GM21381 (cell line): ENCODE measurements around the gene SLC38A10.

Source experiments
- ATAC-seq: cut with Tn5 transposase; IDR thresholded peaks from one replicate; pipeline ENCODE4 v1.9.1; 2021; ENCODE audit warnings: mild to moderate bottlenecking, moderate library complexity; ENCODE audit not compliant: unreplicated experiment

The SLC38A10 gene

DNA sequence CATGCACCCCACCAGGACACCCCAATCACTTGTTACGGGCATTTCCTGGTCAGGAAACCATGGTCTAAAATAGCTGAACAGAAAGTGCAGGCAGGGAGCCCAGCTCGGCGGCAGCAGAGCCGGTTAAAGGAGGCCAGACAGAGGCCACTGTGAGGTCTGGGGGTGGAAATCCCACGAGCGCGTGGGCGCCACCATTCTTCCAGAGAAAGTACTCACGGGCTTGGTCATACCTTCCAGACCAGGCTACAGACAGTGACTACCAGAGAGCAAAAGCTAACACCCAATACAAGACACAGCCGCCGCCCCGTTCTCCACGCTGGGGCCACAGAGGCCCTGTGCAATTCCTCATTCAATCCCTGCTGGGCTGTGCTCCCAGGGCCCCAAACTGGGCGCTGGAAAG, 84.2 kb downstream of the SLC38A10 start:
- no peak for ATAC-seq

DNA sequence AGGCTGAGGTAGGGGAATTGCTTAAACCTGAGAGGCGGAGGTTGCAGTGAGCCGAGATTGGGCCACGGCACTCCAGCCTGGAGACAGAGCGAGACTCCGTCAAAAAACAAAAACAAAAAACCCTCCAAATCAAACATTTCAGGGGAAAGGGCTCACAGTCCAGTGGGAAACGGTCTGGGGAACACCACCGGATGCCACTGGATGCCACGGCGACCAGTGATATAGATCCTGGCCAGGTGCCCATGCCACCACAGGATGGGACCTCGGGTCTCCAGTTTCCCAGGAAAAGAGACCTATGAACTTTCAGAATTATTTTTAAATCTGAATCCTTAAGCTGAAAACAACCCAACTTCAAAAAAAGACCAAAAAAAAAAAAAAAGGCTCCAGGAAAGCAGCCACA, 84.6 kb downstream of the SLC38A10 start:
- no peak for ATAC-seq

DNA sequence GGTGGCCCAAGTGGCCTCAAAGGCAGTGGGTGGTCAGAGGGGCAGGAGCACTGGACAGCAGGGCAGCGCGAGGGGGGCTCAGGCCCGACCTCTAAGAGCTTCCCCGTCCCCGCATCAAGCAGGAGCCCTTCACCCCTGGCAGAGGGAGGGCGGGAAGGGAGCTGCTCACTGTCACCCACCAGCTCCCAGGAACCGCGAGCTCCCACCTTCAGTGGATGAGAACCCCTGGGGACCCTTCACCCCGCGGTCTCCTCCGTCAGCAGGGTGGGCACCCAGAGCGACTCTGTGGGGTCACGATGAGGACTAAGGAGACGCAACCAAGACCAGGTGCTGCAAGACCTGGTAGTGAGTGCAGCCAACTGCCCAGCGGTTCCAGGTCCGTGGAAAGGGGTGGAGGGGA, 86.0 kb downstream of the SLC38A10 start:
- no peak for ATAC-seq

DNA sequence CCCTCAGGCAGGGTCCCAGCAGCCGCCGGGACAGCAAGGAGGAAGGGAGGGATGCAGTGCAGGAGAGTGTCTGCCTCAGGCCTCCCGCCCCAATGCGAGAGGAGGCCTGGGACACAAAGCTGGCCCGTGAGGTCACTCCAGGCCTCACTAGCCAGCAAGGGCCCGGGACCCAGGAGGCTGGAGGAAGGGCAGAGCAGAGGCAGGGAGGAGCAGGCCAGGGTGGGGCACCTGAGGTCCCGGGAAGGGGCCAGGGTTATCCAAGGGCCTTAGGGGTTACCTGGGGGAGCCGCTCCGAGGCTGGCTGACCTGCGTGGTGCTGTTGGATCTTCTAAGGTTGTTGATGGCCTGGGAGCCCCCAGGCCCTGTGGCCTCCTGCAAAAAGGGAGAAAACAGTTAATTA, 86.5 kb downstream of the SLC38A10 start:
- no peak for ATAC-seq

DNA sequence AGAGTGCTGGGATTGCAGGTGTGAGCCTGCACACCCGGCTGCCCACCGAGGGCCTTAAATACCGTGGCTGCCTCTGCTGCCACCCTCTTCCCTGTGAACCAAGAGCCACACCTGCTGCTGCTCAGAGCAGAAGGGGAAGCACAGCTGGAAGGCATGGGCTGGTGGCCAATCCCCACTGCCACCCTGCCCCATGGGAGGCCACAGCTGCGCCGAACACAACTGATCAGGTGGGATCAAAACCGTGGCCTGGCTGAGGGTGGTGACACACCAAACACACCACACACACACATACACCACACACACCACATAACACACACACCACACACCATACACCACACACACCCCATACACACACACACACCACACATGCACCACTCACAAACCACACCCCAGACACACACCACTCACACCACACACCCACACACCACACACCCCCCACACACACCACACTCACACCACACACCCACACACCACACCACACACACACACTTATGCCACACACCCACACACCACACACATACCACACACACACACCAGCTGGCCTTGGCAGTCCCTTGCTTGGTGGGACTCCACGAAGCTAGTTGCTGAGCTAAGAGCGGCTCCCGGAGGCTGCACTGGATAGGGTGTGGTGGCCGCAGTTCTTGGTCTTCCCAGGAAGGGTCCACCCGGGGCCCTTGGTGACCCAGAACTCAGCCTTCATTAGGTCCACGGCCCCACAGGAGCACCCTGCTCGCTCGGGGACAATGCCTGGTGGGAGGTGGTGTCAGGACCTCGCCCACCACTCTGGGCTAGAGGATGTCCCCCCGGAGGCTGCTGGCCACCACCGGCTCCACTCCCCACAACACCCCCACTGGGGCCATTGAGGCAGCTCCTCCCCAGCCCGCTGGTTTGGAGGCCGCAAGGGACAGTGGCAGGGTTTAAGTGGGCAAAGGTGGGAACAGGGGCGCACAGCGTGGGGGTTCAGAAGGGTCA, 87.2 kb downstream of the SLC38A10 start:
- no peak for ATAC-seq

DNA sequence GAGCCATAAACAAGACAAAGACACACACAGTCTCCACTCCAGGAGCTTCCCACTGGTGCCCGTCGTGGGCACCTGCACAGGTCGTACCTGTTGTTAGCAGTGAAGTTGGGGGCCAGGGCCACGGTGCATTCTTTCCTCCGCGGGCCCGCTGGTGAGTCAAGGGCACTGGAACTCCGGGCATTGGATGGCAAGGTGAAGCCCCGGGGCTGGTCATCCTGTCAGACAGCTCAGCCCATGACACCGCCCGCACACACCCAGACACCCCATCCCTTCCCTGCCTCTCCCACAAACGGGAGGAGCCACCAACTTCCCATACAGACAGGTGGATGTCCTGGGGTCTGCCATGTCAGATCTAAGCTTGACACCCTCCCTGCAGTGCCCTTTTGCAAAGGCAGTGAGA, 88.5 kb downstream of the SLC38A10 start:
- no peak for ATAC-seq

DNA sequence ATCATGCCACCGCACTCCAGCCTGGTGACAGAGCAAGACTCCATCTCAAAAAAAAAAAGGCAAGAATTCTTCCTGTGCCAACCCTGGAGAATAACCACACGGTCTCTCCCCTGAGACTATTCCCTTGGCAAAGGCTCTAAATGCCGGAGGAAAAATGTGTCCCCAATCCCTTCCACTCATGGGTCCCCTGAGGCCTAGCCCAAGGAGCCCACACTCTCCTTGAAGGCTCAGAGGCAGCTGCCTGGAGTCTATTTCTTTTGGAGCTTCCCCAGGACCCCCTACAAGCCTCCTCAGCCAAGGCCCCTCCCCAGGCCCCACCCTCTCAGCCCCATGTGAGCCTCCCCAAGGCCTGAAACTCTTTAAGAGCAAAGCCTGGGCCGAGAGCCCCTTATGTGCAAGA, 88.9 kb downstream of the SLC38A10 start:
- no peak for ATAC-seq

DNA sequence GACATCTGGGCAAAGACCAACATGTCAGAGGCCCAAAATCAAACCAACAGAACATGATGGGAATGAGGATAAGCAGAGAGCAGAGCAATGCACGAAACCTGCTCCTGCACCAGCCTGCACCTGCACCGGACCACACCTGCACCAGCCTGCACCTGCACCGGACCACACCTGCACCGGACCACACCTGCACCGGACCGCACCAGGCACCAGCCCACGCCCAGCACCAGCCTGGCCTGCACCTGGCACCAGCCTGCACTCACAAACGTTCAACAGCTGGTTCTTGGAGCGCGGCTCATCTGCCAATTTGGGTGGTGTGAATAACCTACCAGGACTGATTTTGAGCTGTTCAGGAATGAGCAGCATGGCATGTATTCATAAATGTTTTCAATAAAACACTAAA, 90.5 kb downstream of the SLC38A10 start:
- no peak for ATAC-seq

DNA sequence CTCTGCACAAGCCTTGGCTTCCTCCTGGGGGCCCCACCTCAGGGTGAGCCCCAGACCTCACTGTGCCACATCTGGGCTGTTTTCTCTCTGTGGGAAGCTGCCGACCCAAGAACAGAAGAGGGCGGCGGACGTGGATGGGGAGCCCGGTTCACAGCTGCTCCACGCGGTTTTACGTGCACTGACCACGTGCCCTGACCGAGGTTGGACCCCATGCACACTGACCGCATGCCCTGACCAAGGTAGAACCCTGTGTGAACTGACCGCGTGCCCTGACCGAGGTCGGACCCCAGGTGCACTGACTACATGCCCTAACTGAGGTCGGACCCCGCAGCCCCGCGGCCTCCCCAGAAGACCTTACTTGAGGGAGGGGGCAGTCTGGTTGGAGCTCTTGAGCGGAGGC, 92.0 kb downstream of the SLC38A10 start:
- no peak for ATAC-seq

DNA sequence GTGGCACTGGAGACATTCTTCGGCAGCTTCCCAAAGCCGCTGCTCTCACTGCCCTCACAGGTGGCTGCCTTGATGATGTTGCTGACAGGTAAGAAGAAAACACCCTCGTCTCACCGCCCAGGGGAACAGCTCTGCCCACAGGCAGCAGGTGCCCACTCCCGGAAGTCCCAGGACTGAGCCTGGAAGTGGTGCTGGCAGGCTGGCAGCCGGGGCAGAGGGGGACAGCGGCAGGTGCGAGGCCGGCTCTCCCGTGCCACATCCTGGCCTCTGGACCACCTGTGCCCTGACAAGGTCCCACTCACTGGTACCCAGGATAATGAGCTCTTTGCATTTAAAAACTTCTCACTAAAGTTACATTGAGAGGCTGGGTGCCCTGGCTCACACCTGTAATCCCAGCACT, 92.8 kb downstream of the SLC38A10 start:
- ATAC-seq, result no peak

DNA sequence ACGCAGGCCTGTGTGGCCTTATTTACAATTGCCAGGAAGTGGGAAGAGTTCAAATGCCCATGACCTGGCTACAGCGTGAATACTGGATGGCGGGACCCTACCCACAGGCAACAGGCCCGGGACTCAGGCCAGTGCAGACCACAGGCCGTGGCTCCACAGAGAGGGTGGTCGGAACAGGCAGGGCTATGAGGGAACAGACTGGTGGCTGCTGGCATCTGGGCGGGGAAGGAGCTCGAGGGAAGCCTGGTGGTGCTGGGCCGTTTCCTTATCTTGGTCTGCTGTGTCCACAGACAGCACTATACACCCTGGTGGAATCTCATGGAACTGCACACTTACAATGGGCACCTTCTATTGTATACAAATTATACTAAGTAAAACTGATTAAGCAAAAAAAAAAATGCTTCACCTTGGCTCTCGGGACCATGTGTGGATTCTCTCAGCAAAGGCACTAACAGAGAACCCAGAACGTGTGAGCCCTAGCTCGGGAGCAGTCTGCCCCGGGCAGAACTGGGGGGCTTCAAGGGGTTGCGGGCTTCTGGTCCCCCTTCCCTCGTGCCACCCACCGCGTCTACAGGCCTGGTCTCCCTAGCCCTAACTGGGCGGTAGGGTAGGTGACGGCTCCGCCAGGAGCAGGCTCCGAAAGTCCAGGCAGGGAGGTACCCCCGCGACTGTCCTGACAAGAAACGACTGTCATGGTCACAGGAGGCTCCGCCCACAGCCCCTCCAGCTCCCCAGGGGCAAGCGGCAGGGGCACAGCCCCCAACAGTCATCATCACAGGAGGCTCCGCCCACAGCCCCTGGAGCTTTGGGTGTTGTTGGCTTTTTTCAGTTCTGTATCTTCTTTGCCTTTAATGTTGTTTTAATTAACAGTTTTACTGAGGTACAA, 94.2 kb downstream of the SLC38A10 start:
- no peak for ATAC-seq

DNA sequence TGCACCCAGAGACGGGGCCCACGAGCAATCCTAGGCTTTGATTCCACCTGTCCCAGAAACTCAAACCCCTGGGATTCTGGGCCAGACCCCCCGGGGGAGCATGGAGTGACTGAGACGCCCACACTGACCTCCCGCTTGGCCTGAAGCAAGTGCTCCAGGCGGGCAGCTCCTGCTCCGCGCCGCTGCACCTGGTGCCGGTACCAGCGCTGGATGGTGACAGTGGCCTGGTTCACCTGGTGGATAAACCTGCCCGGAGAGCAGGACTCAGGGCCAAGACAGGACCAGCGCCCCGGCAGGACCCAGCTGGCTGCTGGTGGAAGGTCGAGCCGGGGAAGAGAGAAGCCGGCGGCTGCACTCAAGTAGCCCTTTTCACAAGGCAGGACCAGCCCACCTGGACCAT, 94.9 kb downstream of the SLC38A10 start:
- no peak for ATAC-seq

DNA sequence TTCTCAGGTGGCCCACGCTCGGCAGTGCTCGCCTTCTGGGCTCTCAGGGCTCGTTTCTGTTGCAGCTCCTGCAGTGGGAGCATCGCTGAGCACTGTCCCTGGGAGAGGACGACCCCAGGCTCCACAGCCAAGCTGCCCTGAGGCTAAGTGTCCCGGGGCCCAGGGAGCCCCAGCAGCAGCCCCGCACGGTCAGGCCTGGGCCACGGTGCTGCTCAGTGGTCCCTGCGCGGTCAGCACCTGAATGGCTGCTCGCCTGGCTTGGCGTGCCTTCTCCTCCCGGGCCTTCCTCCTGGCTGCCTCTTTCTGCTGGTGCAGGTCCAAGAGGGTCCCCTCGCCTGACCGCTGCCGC, 95.7 kb downstream of the SLC38A10 start:
- no peak for ATAC-seq

DNA sequence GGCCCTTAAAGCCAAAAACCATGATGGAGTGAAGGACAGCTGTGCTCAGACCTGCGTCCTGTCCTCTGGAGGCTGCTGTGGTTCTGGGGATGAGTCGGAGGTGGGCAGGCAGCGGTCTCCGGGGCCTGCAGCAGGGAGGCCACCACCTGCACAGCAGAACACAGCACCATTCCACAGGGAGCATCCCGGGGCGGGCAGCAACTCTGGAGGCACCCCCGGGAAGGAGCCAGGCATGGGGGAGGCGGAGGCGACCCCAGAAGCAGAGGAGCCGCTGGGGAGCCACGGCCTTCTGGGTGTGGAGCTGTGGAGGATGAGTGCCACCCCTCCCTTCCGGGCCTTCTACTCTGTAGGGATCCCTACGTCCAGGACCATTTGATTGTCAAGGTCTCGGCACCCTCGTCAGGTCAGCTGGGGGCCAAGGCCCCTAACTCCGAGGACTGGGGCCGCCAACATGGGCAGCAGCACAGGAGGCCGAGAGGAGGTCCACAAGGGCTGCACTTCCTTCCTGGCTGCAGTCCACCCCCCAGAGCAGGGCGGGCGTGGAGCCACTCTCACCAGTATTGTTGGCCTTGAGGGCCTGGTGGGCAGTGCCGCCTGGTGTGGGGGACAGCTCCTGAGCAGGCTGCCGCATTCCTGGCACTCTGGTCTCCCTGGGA, 96.2 kb downstream of the SLC38A10 start:
- no peak for ATAC-seq

DNA sequence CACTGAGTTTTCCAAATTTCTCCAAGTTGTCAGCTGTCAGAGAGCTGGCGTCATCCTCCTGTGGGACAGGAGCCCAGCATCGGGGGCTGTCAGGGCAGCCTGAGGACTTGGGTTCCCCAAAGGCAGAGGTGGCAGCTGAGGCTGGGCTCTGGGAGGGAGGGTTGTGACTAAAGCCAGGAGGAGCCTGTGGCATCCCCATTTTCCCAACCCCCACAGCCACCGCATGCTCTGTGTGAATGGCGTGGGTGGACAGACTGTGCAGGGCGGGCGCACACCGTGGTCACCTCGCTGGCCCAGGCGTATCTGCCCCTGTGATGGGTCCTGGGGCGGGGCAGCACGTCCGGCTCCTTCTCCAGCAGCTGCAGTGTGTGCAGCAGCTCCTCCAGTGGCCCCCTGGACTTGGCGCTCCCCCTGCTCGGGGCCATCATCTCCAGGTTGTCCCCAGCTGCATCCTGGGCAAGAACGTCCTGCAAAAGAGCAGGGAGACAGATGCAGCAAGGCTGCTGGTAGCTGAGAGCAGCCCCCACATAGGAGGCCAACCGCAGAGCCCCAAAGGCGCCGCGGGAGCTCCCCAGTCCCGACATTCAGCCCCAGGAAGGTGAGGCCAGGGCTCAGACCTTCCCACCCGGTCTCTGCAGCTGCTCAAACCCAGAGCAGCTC, 97.1 kb downstream of the SLC38A10 start:
- no peak for ATAC-seq

DNA sequence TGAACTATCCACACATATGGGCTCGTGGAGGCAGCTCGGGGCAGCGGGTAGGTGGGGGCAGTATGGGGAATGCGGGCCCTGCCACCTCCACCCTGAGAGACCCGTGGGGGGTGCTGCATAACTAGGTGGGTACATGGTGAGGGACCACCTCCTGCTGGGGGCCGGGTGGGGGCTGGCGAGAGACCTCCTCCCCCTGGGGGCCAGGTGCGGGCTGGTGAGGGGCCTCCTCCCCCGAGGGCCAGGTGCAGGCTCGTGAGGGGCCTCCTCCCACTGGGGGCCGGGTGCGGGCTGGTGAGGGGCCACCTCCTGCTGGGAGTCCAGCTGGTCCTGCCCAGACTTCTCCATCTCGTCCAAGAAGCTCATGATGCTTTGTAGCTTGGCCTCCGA, 97.7 kb downstream of the SLC38A10 start:
- ATAC-seq, result no peak

DNA sequence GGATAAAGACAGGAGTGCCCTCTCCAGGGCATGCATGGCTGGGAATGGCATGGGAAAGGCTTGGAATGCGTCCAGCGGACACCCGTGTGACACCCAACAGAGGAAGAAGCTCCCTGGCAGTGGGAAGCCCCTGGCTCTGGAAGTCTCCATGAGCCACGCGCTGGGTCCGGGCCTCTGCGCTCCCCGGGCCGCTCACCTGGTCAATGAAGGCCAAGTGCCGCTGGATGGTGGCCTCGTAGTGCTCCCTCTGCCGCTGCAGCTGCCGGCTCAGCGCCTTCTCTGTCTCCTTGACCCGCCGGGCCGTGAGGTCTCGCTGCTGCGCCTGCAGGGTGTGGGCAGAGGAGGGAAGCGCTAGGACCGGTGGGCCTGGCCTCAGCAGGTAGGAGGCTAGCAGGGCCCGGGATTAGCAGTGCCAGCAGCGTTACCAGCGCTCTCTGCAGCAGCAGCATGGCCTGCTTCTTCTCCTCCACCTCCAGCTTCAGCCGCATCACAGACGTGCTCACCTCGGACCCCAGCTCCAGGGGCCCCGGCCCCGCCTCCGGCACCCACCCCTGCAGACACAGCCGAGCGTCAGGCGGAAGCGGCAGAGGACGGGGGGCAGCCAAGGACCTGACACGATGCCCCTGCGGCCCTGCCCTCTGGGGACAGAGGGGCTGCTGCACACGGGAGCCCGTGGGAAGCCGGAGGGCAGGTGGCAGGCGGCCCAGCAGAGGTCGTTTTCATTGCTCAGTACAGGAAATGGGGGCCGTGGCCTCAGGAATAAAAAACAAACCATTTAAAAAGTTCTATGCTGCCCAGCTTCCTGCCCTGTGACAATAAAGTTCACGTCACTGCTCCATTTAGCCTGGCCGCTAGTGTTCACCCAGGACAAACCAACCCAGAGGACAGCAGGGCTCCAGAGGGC, 98.3 kb downstream of the SLC38A10 start:
- ATAC-seq, result no peak

DNA sequence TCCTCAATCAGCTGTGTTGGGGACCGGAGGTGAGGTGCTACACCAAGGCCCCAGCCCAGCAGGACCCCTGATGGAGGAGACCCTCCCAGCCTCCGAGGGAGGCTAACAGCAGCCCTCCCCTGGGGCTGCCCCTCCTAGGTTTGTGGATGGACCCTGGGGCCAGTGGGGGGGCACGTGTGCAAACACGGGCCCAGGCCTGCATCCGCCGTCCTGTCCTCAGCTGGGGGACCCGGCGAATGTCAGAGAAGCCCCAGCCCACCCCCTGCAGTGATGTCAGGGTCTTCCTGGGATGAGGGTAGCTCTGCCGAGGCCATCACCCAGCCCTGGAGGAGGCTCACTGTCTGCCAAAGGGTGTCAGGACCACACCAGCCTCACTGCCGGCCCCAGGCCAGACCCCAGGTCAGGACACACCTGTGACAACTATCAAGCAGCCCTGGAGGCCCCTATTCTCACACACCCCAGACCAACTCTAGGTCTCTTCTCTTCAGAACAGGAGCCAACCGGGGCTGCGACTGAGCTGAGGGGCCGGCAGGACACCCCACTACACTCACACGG, 99.1 kb downstream of the SLC38A10 start:
- no peak for ATAC-seq
